GM18870 (cell line): ENCODE results near the gene AOPEP.

Experiments used
- ATAC-seq: cut with Tn5 transposase; IDR thresholded peaks from one replicate; pipeline ENCODE4 v1.9.1; 2021; ENCODE audit warnings: moderate library complexity; ENCODE audit not compliant: unreplicated experiment

AOPEP gene

GRCh38 chr9:94726495-94727191 is at the start of gene AOPEP:
TSS of gene AOPEP (plus strand) at chr9:94726699. CDS start at chr9:94759784, 33,085 bp downstream.
- ATAC-seq = peak; percentile 89

- no peak for ATAC-seq
Measured at GRCh38 chr9:94677929-94678328, 48.6 kb upstream of the AOPEP start.

- ATAC-seq = no peak
Measured at GRCh38 chr9:94679587-94679986, 46.9 kb upstream of the AOPEP start.

- ATAC-seq = no peak
Measured at GRCh38 chr9:94680020-94680419, 46.5 kb upstream of the AOPEP start.

GRCh38 chr9:94680621-94681020 is 45.9 kb upstream of the AOPEP start:
- no peak for ATAC-seq

- ATAC-seq = no peak
Measured at GRCh38 chr9:94681508-94681907, 45.0 kb upstream of the AOPEP start.

GRCh38 chr9:94685359-94685758 is 41.1 kb upstream of the AOPEP start:
- ATAC-seq = no peak

GRCh38 chr9:94687451-94687850 is 39.0 kb upstream of the AOPEP start:
- no peak for ATAC-seq

- ATAC-seq = no peak
Measured at GRCh38 chr9:94690344-94690743, 36.2 kb upstream of the AOPEP start.

- ATAC-seq = no peak
Measured at GRCh38 chr9:94692601-94693000, 33.9 kb upstream of the AOPEP start.

GRCh38 chr9:94693485-94694204 is 32.9 kb upstream of the AOPEP start:
- no peak for ATAC-seq

- ATAC-seq = no peak
Measured at GRCh38 chr9:94696545-94696944, 30.0 kb upstream of the AOPEP start.

GRCh38 chr9:94697972-94698581 is 28.4 kb upstream of the AOPEP start:
- ATAC-seq = no peak

GRCh38 chr9:94699715-94700373 is 26.7 kb upstream of the AOPEP start:
- no peak for ATAC-seq

- ATAC-seq = no peak
Measured at GRCh38 chr9:94700445-94700844, 26.1 kb upstream of the AOPEP start.

GRCh38 chr9:94703488-94704140 is 22.9 kb upstream of the AOPEP start:
- ATAC-seq = no peak

GRCh38 chr9:94705162-94705702 is 21.3 kb upstream of the AOPEP start:
- no peak for ATAC-seq

- no peak for ATAC-seq
Measured at GRCh38 chr9:94706922-94707321, 19.6 kb upstream of the AOPEP start.

GRCh38 chr9:94713436-94714215 is 12.9 kb upstream of the AOPEP start:
- no peak for ATAC-seq

- ATAC-seq = no peak
Measured at GRCh38 chr9:94714494-94714893, 12.0 kb upstream of the AOPEP start.
